ENCODE results near the gene NBAS.
"Not testable (repeated sequence)": the region's sequence is repeated elsewhere in the genome, so short reads cannot be mapped to it uniquely, and the experiment has no call there.

NBAS gene

GRCh38 chr2:15299904-15300520 lies 261.1 kb downstream of the NBAS start:
- no peak for DNase-seq

- DNase-seq, result no peak
These were observed 262.4 kb downstream of the NBAS start for GRCh38 chr2:15298770-15299169.

GRCh38 chr2:15293262-15293937 lies 267.7 kb downstream of the NBAS start:
- no peak for DNase-seq

- no peak for DNase-seq
These were observed 273.5 kb downstream of the NBAS start for GRCh38 chr2:15287447-15288184.

GRCh38 chr2:15284614-15285013 lies 276.5 kb downstream of the NBAS start:
- DNase-seq, result no peak

GRCh38 chr2:15281681-15282080 lies 279.5 kb downstream of the NBAS start:
- DNase-seq, result no peak

GRCh38 chr2:15279201-15279876 lies 281.8 kb downstream of the NBAS start:
- DNase-seq, result no peak

- DNase-seq, result no peak
These were observed 282.8 kb downstream of the NBAS start for GRCh38 chr2:15278296-15278695.

- no peak for DNase-seq
These were observed 285.8 kb downstream of the NBAS start for GRCh38 chr2:15275346-15275745.

- no peak for DNase-seq
These were observed 287.7 kb downstream of the NBAS start for GRCh38 chr2:15273452-15273851.

- no peak for DNase-seq
These were observed 288.2 kb downstream of the NBAS start for GRCh38 chr2:15272942-15273341.

- DNase-seq, result no peak
These were observed 289.1 kb downstream of the NBAS start for GRCh38 chr2:15271941-15272542.

GRCh38 chr2:15271276-15271675 lies 289.9 kb downstream of the NBAS start:
- no peak for DNase-seq

- DNase-seq, result no peak
These were observed 292.1 kb downstream of the NBAS start for GRCh38 chr2:15269043-15269442.

GRCh38 chr2:15265889-15266288 lies 295.2 kb downstream of the NBAS start:
- no peak for DNase-seq

GRCh38 chr2:15263976-15264685 lies 297.0 kb downstream of the NBAS start:
- no peak for DNase-seq

- DNase-seq, result no peak
These were observed 298.3 kb downstream of the NBAS start for GRCh38 chr2:15262792-15263191.

- no peak for DNase-seq
These were observed 300.3 kb downstream of the NBAS start for GRCh38 chr2:15260835-15261234.

GRCh38 chr2:15260196-15260595 lies 300.9 kb downstream of the NBAS start:
- no peak for DNase-seq

- no peak for DNase-seq
These were observed 301.8 kb downstream of the NBAS start for GRCh38 chr2:15259356-15259756.

GRCh38 chr2:15258385-15258784 lies 302.7 kb downstream of the NBAS start:
- DNase-seq, result not testable (repeated sequence)

GRCh38 chr2:15253835-15254286 lies 307.3 kb downstream of the NBAS start:
- DNase-seq, result no peak
